GM23338 (cell line): ENCODE data around the gene CYSRT1.

ENCODE experiments used
- EZH2 ChIP-seq: fragments of 200-600 bp; sonication (generic); IDR thresholded peaks from one replicate; pipeline ENCODE4 v1.8.0; 2017; ENCODE audit warnings: antibody characterized with exemption, mild to moderate bottlenecking, low read depth; ENCODE audit not compliant: unreplicated experiment
- POLR2AphosphoS5 ChIP-seq: IDR thresholded peaks from 2 replicates; pipeline ENCODE4 v1.6.1; 2016; ENCODE audit warnings: antibody characterized with exemption, low read depth
- TF ChIP-seq, protein P1 (sequence below), 2 experiments: fragments of 200-600 bp in 1 of 2; sonication (generic) in 1 of 2; conservative IDR thresholded peaks; 2 replicates each; pipeline versions ENCODE4 v1.5.1 to v1.6.1; 2016 to 2017; ENCODE audit warnings: antibody characterized with exemption in 2 of 2, low read depth in 2 of 2, mild to moderate bottlenecking in 2 of 2, moderate library complexity in 1 of 2

DNA sequence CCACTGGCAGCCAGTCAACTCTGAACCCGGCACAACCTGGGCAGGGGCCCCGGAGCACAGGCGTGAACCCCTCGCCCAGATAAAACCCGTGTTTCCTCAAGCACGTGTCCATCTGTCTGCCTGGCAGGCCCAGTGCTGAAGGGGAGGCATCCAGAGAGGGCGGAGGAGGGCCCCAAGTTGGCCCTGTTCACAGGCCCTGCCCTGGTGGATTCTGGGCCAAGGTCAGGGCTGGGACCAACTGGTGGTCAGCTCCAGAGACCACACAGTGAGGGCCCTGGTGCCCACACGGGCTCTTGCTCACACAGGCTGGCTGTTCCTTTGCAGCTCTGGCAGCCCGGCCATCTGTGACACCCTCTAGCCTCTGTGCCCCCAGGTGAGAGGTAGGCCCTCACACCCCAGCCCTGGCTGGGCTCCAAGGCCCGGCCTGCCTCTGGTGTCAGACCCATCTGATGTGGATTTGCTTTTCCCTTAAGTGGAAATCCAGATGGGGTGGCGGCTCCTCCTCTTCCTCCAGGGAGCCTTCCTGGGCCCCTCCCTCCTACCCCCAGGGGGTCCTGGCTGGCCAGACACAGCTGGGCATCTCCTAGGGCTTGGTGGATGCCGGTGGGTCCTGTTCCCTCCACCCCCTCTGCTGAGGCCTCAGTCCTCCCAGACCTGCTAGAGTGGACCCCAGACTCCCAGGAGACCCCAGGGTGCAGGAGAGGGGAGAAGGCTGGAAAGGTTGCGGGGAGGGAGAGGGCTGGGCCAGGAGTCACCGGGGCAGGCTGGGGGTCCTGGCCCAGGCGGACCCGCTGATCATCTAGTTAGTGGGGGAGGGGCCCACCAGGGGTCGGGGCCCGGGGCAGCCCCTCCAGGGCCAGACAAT lies 25.6 kb downstream of the CYSRT1 start:
- TF ChIP-seq POLR2AphosphoS5 (no peak), EZH2 (no peak)
- TF ChIP-seq, protein P1, sequence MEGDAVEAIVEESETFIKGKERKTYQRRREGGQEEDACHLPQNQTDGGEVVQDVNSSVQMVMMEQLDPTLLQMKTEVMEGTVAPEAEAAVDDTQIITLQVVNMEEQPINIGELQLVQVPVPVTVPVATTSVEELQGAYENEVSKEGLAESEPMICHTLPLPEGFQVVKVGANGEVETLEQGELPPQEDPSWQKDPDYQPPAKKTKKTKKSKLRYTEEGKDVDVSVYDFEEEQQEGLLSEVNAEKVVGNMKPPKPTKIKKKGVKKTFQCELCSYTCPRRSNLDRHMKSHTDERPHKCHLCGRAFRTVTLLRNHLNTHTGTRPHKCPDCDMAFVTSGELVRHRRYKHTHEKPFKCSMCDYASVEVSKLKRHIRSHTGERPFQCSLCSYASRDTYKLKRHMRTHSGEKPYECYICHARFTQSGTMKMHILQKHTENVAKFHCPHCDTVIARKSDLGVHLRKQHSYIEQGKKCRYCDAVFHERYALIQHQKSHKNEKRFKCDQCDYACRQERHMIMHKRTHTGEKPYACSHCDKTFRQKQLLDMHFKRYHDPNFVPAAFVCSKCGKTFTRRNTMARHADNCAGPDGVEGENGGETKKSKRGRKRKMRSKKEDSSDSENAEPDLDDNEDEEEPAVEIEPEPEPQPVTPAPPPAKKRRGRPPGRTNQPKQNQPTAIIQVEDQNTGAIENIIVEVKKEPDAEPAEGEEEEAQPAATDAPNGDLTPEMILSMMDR (conservative IDR thresholded peaks at IDR 0.05; ENCODE audit: low read depth in 2 of 2), result no peak
